ENCODE measurements around the gene MALAT1. TPM values are rescaled to one million over a fixed set of nuclear protein-coding genes. Genes with fewer than 3 reads are reported as not detected.
A peak's percentile ranks its signal among the peaks of the same experiment; 100 is the strongest.
"Not testable (repeated sequence)": the region's sequence is repeated elsewhere in the genome, so short reads cannot be mapped to it uniquely, and the experiment has no call there.

MALAT1 gene
- total and polyA plus RNA-seq, 2 of the 13 experiments (the other 11 are each of a cell fraction or from before 2014, with no cell fraction given) = 143 to 1,237 TPM

- DNase-seq (ENCODE audit: low spot score); H3K36me3 ChIP-seq (replicated peaks in 1 of 2; ENCODE audit: control insufficient read depth in 1 of 2, insufficient read depth in 2 of 2, low read length in 2 of 2); ATAC-seq; H4K20me1 ChIP-seq (ENCODE audit: insufficient read depth, low read length); intact Hi-C loops (cut with micrococcal nuclease; ENCODE audit: unreplicated experiment); H3K27me3 ChIP-seq (ENCODE audit: control insufficient read depth in 1 of 2, insufficient read depth in 2 of 2, low read length in 2 of 2); H3K79me2 ChIP-seq (ENCODE audit: insufficient read depth, low read length); H3K9ac ChIP-seq (ENCODE audit: insufficient read depth, low read depth, low read length); H3K9me3 ChIP-seq (ENCODE audit: low read length); BruUV-seq (replicated peaks); FAIRE-seq; H3K4me2 ChIP-seq (ENCODE audit: low read depth, low read length); H3K4me3 ChIP-seq (replicated peaks in 1 of 3; ENCODE audit: insufficient read depth in 1 of 3, low read depth in 2 of 3, low read length in 3 of 3); H2AFZ ChIP-seq (ENCODE audit: low read length); H3K27ac ChIP-seq (ENCODE audit: extremely low read length, insufficient read depth, low read length): not testable (repeated sequence)
- ChIA-PET CTCF (ENCODE audit: low intra/inter-chr PET ratio, low total read pairs) (interaction anchor here (1.2 kb wide), 1 partner anchor 101 kb away, joined by 4 read pairs; no protein-coding TSS in a partner anchor), POLR2A (interaction anchor here (0.6 to 17.5 kb wide), 3 partner anchors 30 to 134 kb away, joined by 3 to 1590 read pairs (median 13); partner anchors contain the start of genes MALAT1 and NEAT1)
- 0 out of 2 replicates have a peak, but pooled peaks have one; percentile 39 for TF ChIP-seq ZNF770 (CRISPR knock-in tag; IDR thresholded peaks at IDR 0.05)
- 0 out of 2 replicates have a peak, but pooled peaks have one; percentile 9 for TF ChIP-seq CTCF (CRISPR knock-in tag; IDR thresholded peaks at IDR 0.05)
- 0 out of 2 replicates have a peak, but pooled peaks have one; percentile 5 for TF ChIP-seq STAG1 (CRISPR knock-in tag; IDR thresholded peaks at IDR 0.05)
- peaks cover 52% of the 10 kb centered on the region for H3K4me1 ChIP-seq (ENCODE audit: insufficient read depth, low read length)
- in situ Hi-C loops (cut with HindIII; ENCODE audit: extremely low pct_ligation_motif_present, low pct_unique_long_range_greater_than_20kb) = loop anchor here (10.0 kb wide), 1 partner anchor 103 kb away; no protein-coding TSS in a partner anchor
- 69% methylated on average over 6 of the region's 6 CpGs for WGBS (ENCODE audit: low lambda C conversion rate)
Observed at GRCh38 chr11:65467306-65467705, 31.5 kb upstream of the MALAT1 start.

Data from HepG2 (cell line).